HepG2 (cell line): ENCODE measurements around the gene SLC22A23. TPM values are rescaled to one million over a fixed set of nuclear protein-coding genes. Genes with fewer than 3 reads are reported as not detected.

Experiments used
- ATF1 ChIP-seq: IDR thresholded peaks from 2 replicates; pipeline ENCODE4 v1.6.1; 2016; ENCODE audit warnings: mild to moderate bottlenecking, control low read depth
- ATF7-NPFF ChIP-seq: sonication (generic); formaldehyde crosslinking; IDR thresholded peaks from 2 replicates; pipeline ENCODE4 v1.8.1; 2023; ENCODE audit warnings: mild to moderate bottlenecking, low read depth, missing genetic modification reagents, moderate library complexity
- FOXA3 ChIP-seq: IDR thresholded peaks from 2 replicates; pipeline ENCODE4 v1.6.1; 2016; ENCODE audit warnings: missing genetic modification reagents, missing compliant biosample characterization
- HNRNPUL1 ChIP-seq: fragments of 200-400 bp; formaldehyde crosslinking; IDR thresholded peaks from 2 replicates; pipeline ENCODE4 v1.6.1; 2017; ENCODE audit warnings: low read depth, mild to moderate bottlenecking, low read length, moderate library complexity
- JUNB ChIP-seq: sonication (generic); formaldehyde crosslinking; IDR thresholded peaks from 2 replicates; pipeline ENCODE4 v1.8.0; 2022; ENCODE audit warnings: missing genetic modification reagents, mild to moderate bottlenecking, borderline replicate concordance
- KAT8 ChIP-seq: IDR thresholded peaks from 2 replicates; pipeline ENCODE4 v1.6.1; 2016; ENCODE audit warnings: missing genetic modification reagents, missing compliant biosample characterization
- KDM6A ChIP-seq: IDR thresholded peaks from 2 replicates; pipeline ENCODE4 v1.6.1; 2016; ENCODE audit warnings: low read depth
- MYC ChIP-seq: sonication (generic); formaldehyde crosslinking; IDR thresholded peaks from 2 replicates; pipeline ENCODE4 v1.9.0; 2021; ENCODE audit warnings: missing genetic modification reagents, borderline replicate concordance
- NONO ChIP-seq, 2 experiments: fragments of 450-650 bp in 1 of 2; sonication (generic) in 1 of 2; formaldehyde crosslinking in 1 of 2; IDR thresholded peaks in 1 of 2; conservative IDR thresholded peaks in 1 of 2; 2 replicates each; pipeline versions ENCODE4 v1.6.1 to v1.8.0; 2017 to 2022; ENCODE audit warnings: mild to moderate bottlenecking in 1 of 2, missing genetic modification reagents in 1 of 2, moderate library complexity in 1 of 2
- PAWR ChIP-seq: sonication (generic); formaldehyde crosslinking; IDR thresholded peaks from 2 replicates; pipeline ENCODE4 v1.4.0; 2020; ENCODE audit warnings: missing genetic modification reagents, mild to moderate bottlenecking, borderline replicate concordance
- REPIN1 ChIP-seq: sonication (generic); formaldehyde crosslinking; IDR thresholded peaks from 2 replicates; pipeline ENCODE4 v1.8.0; 2022; ENCODE audit warnings: missing genetic modification reagents, low read depth, mild to moderate bottlenecking, borderline replicate concordance
- SIN3A ChIP-seq: IDR thresholded peaks from 2 replicates; pipeline ENCODE4 v1.6.1; 2011; ENCODE audit warnings: low read depth, mild to moderate bottlenecking, control low read depth, low read length, borderline replicate concordance
- SNAPC5 ChIP-seq: sonication (generic); formaldehyde crosslinking; IDR thresholded peaks from 2 replicates; pipeline ENCODE4 v1.8.1; 2023; ENCODE audit warnings: mild to moderate bottlenecking, missing genetic modification reagents, borderline replicate concordance
- SRSF1 ChIP-seq: fragments of 200-400 bp; formaldehyde crosslinking; optimal IDR thresholded peaks from 2 replicates; pipeline ENCODE3; 2017; ENCODE audit warnings: mild to moderate bottlenecking, low read depth, low read length, moderate library complexity
- TFAP4 ChIP-seq: sonication (generic); IDR thresholded peaks from 2 replicates; pipeline ENCODE4 v1.6.1; 2016; ENCODE audit warnings: low read depth, borderline replicate concordance
- TIGD3 ChIP-seq: sonication (generic); formaldehyde crosslinking; IDR thresholded peaks from 2 replicates; pipeline ENCODE4 v1.5.1; 2020; ENCODE audit warnings: mild to moderate bottlenecking, missing genetic modification reagents, borderline replicate concordance
- UBTF ChIP-seq: sonication (generic); formaldehyde crosslinking; IDR thresholded peaks from 2 replicates; pipeline ENCODE4 v1.4.0; 2020; ENCODE audit warnings: mild to moderate bottlenecking, missing genetic modification reagents
- ZNF124 ChIP-seq: sonication (generic); formaldehyde crosslinking; IDR thresholded peaks from 2 replicates; pipeline ENCODE4 v1.4.0; 2020; ENCODE audit warnings: missing genetic modification reagents
- ZNF224 ChIP-seq: sonication (generic); formaldehyde crosslinking; IDR thresholded peaks from 2 replicates; pipeline ENCODE4 v1.5.0; 2020; ENCODE audit warnings: mild to moderate bottlenecking, missing genetic modification reagents
- ZNF280B ChIP-seq: sonication (generic); formaldehyde crosslinking; IDR thresholded peaks from 2 replicates; pipeline ENCODE4 v1.5.0; 2020; ENCODE audit warnings: missing genetic modification reagents, mild to moderate bottlenecking, borderline replicate concordance
- ZNF501 ChIP-seq: sonication (generic); formaldehyde crosslinking; IDR thresholded peaks from 2 replicates; pipeline ENCODE4 v1.5.1; 2020; ENCODE audit warnings: mild to moderate bottlenecking, moderate library complexity, missing genetic modification reagents
- ZNF570 ChIP-seq: sonication (generic); formaldehyde crosslinking; IDR thresholded peaks from 2 replicates; pipeline ENCODE4 v1.4.0; 2020; ENCODE audit warnings: mild to moderate bottlenecking, missing genetic modification reagents, borderline replicate concordance
- polyA plus RNA-seq, 8 experiments: library from polyadenylated mRNA; depleted of rRNA in 3 of 8; stranded (reverse) in 7 of 8; unstranded in 1 of 8; fragments of >200 nt; fragmentation: Illumina TruSeq in 4 of 8; extraction: Trizol in 4 of 8; gene quantifications; 2 replicates each; pipeline versions ENCODE4 v1.2.1 to v1.2.3, GENCODE V29; 2011 to 2016; ENCODE audit warnings: low read depth in 4 of 8, missing spikeins in 1 of 8, mixed read lengths in 1 of 8; ENCODE audit not compliant: insufficient read depth in 1 of 8
- total RNA-seq, 5 experiments: library from RNA; depleted of rRNA; stranded (reverse); fragments of >200 nt; fragmentation: Illumina TruSeq; extraction: Trizol; gene quantifications; 2 replicates each; pipeline ENCODE4 v1.2.3, GENCODE V29; 2016; ENCODE audit warnings: low read depth in 1 of 5

Gene SLC22A23
- total and polyA plus RNA-seq, 2 of the 13 experiments (the other 11 are each of a cell fraction or from before 2014, with no cell fraction given): 11.8 to 17.5 TPM

GRCh38 chr6:3231247-3232016 lies 225.4 kb downstream of the SLC22A23 start (continued):
- TF ChIP-seq ZNF224 (peak; percentile 80; the same call in 1 of the 2 replicates), ATF7-NPFF (CRISPR knock-in tag) (0 out of 2 replicates have a peak, but pooled peaks have one; percentile 11), ATF1 (CRISPR knock-in tag) (no peak), REPIN1 (CRISPR knock-in tag) (peak; percentile 81), NONO (IDR thresholded peaks at IDR 0.05) (no peak), NONO (CRISPR knock-in tag; conservative IDR thresholded peaks at IDR 0.05) (0 out of 2 replicates have a peak, but pooled peaks have one; percentile 56), KAT8 (CRISPR knock-in tag) (peak; percentile 72), KDM6A (CRISPR knock-in tag) (0 out of 2 replicates have a peak, but pooled peaks have one; percentile 8), SIN3A (no peak; the same call in 1 of the 2 replicates), ZNF280B (CRISPR knock-in tag) (peak; percentile 39; the same call in 1 of the 2 replicates), ZNF124 (CRISPR knock-in tag) (no peak), ZNF570 (no peak), ZNF501 (CRISPR knock-in tag) (peak; percentile 86), PAWR (CRISPR knock-in tag) (no peak), TFAP4 (no peak), MYC (CRISPR knock-in tag) (0 out of 2 replicates have a peak, but pooled peaks have one; percentile 41), TIGD3 (no peak), SNAPC5 (CRISPR knock-in tag) (no peak), SRSF1 (peak; percentile 76), UBTF (CRISPR knock-in tag) (peak; percentile 64), FOXA3 (CRISPR knock-in tag) (peak; percentile 46; the same call in 1 of the 2 replicates), JUNB (CRISPR knock-in tag) (peak; percentile 42; the same call in 1 of the 2 replicates), HNRNPUL1 (peak; percentile 100)
